ENCODE measurements around the gene ZNF365. TPM values are rescaled to one million over a fixed set of nuclear protein-coding genes. Genes with fewer than 3 reads are reported as not detected.
A peak's percentile ranks its signal among the peaks of the same experiment; 100 is the strongest.
"Not testable (repeated sequence)": the region's sequence is repeated elsewhere in the genome, so short reads cannot be mapped to it uniquely, and the experiment has no call there.

ZNF365 gene
- total RNA-seq, 2 donors from 2014 or later, result not detected

- ATAC-seq (no peak), DNase-seq (no peak)
- intact Hi-C loops (cut with DNase I, micrococcal nuclease), result no loop called here
Measured at GRCh38 chr10:62402508-62402907, 28.3 kb downstream of the ZNF365 start.

GRCh38 chr10:62410528-62410927 is 36.4 kb downstream of the ZNF365 start:
- ATAC-seq; intact Hi-C loops (cut with DNase I, micrococcal nuclease); DNase-seq: not testable (repeated sequence)

GRCh38 chr10:62410934-62411333 is 36.8 kb downstream of the ZNF365 start:
- ATAC-seq; DNase-seq; intact Hi-C loops (cut with DNase I, micrococcal nuclease): not testable (repeated sequence)

- no peak for ATAC-seq
- no peak for DNase-seq
- intact Hi-C loops (cut with DNase I, micrococcal nuclease), result no loop called here
Measured at GRCh38 chr10:62413048-62413447, 38.9 kb downstream of the ZNF365 start.

GRCh38 chr10:62413652-62414051 is 39.5 kb downstream of the ZNF365 start:
- DNase-seq (no peak), ATAC-seq (no peak)
- intact Hi-C loops (cut with DNase I, micrococcal nuclease), result no loop called here

- intact Hi-C loops (cut with DNase I, micrococcal nuclease), result no loop called here
- ATAC-seq (no peak), DNase-seq (no peak)
Measured at GRCh38 chr10:62414359-62414758, 40.2 kb downstream of the ZNF365 start.

- DNase-seq (no peak), ATAC-seq (no peak)
- intact Hi-C loops (cut with DNase I, micrococcal nuclease), result no loop called here
Measured at GRCh38 chr10:62422068-62422590, 48.0 kb downstream of the ZNF365 start.

GRCh38 chr10:62424026-62424425 is 49.9 kb downstream of the ZNF365 start:
- intact Hi-C loops (cut with DNase I, micrococcal nuclease), result no loop called here
- no peak for ATAC-seq

GRCh38 chr10:62426086-62426485 is 51.9 kb downstream of the ZNF365 start:
- DNase-seq, result no peak
- no peak for ATAC-seq
- intact Hi-C loops (cut with DNase I, micrococcal nuclease), result no loop called here

More at GRCh38 chr10:62424026-62424425, 49.9 kb downstream of the ZNF365 start:
- no peak for DNase-seq

- ATAC-seq (no peak), DNase-seq (no peak)
- intact Hi-C loops (cut with DNase I, micrococcal nuclease), result no loop called here
Measured at GRCh38 chr10:62426600-62426999, 52.4 kb downstream of the ZNF365 start.

- intact Hi-C loops (cut with DNase I, micrococcal nuclease), result loop anchor here in 1 of 2 donors (10.0 kb wide), 1 partner anchor 654 kb away; no protein-coding TSS in a partner anchor
- ATAC-seq, result no peak
- no peak for DNase-seq
Measured at GRCh38 chr10:62430881-62431280, 56.7 kb downstream of the ZNF365 start.

- ATAC-seq (no peak), DNase-seq (no peak)
- intact Hi-C loops (cut with DNase I, micrococcal nuclease), result loop anchor here in 1 of 2 donors (10.0 kb wide), 1 partner anchor 652 kb away; no protein-coding TSS in a partner anchor
Measured at GRCh38 chr10:62433181-62433692, 59.1 kb downstream of the ZNF365 start.

- intact Hi-C loops (cut with DNase I, micrococcal nuclease), result loop anchor here in 1 of 2 donors (10.0 kb wide), 1 partner anchor 651 kb away; no protein-coding TSS in a partner anchor
- DNase-seq (no peak), ATAC-seq (no peak)
Measured at GRCh38 chr10:62433901-62434300, 59.7 kb downstream of the ZNF365 start.

GRCh38 chr10:62437696-62438095 is 63.5 kb downstream of the ZNF365 start:
- intact Hi-C loops (cut with DNase I, micrococcal nuclease), result loop anchor here in 1 of 2 donors (5.0 to 10.0 kb wide), 2 partner anchors 647 to 720 kb away; no protein-coding TSS in a partner anchor
- no peak for DNase-seq

GRCh38 chr10:62442006-62442405 is 67.8 kb downstream of the ZNF365 start:
- intact Hi-C loops (cut with DNase I, micrococcal nuclease), result no loop called here
- ATAC-seq, result no peak
- no peak for DNase-seq

More at GRCh38 chr10:62437696-62438095, 63.5 kb downstream of the ZNF365 start:
- ATAC-seq, result peak; percentile 50

GRCh38 chr10:62442894-62443669 is 68.9 kb downstream of the ZNF365 start:
- no peak for ATAC-seq
- no peak for DNase-seq
- intact Hi-C loops (cut with DNase I, micrococcal nuclease), result no loop called here

- intact Hi-C loops (cut with DNase I, micrococcal nuclease), result no loop called here
- ATAC-seq, result no peak
- no peak for DNase-seq
Measured at GRCh38 chr10:62443866-62444265, 69.7 kb downstream of the ZNF365 start.

- ATAC-seq (no peak), DNase-seq (no peak)
- intact Hi-C loops (cut with DNase I, micrococcal nuclease), result no loop called here
Measured at GRCh38 chr10:62446627-62447026, 72.5 kb downstream of the ZNF365 start.

- DNase-seq, result no peak
Measured at GRCh38 chr10:62450912-62451610, 76.9 kb downstream of the ZNF365 start.

More at GRCh38 chr10:62450912-62451610, 76.9 kb downstream of the ZNF365 start:
- intact Hi-C loops (cut with DNase I, micrococcal nuclease), result no loop called here
- no peak for ATAC-seq
